GM12874 (cell line): ENCODE measurements around the gene CELSR1.

Experiments used
- TF ChIP-seq, protein P1 (sequence below): IDR thresholded peaks from 2 replicates; pipeline ENCODE4 v1.5.1; 2011; ENCODE audit warnings: low read depth, mild to moderate bottlenecking, control low read depth, low read length, moderate library complexity; ENCODE audit not compliant: insufficient read depth

The CELSR1 gene

GRCh38 chr22:46446799-46447198, 90.6 kb downstream of the CELSR1 start:
- TF ChIP-seq, protein P1, sequence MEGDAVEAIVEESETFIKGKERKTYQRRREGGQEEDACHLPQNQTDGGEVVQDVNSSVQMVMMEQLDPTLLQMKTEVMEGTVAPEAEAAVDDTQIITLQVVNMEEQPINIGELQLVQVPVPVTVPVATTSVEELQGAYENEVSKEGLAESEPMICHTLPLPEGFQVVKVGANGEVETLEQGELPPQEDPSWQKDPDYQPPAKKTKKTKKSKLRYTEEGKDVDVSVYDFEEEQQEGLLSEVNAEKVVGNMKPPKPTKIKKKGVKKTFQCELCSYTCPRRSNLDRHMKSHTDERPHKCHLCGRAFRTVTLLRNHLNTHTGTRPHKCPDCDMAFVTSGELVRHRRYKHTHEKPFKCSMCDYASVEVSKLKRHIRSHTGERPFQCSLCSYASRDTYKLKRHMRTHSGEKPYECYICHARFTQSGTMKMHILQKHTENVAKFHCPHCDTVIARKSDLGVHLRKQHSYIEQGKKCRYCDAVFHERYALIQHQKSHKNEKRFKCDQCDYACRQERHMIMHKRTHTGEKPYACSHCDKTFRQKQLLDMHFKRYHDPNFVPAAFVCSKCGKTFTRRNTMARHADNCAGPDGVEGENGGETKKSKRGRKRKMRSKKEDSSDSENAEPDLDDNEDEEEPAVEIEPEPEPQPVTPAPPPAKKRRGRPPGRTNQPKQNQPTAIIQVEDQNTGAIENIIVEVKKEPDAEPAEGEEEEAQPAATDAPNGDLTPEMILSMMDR: no peak

- TF ChIP-seq, protein P1: no peak
Measured at GRCh38 chr22:46445771-46446420, 91.5 kb downstream of the CELSR1 start.

DNA sequence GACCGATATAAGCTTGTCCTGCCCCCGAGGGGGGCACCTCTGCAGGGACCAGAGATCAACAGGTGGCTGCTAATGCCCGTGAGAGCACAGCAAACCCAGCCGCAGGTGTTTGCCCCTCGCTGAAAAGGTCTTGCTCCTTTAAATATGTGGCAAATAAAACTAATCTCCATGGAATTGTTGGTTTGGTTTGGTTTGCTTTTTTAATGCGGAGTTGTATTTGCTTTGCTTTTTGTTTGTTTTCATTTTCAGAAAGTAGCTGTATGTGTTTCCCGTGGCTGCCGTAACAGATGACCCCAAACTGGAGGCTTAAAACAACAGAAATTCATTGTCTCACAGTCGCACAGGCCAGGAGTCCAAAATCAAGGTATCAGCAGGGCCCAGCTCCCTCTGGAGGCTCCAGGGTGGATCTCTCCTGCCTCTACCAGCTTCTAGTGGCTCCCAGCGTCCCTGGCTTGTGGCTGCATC, 93.0 kb downstream of the CELSR1 start:
- TF ChIP-seq, protein P1: no peak

- TF ChIP-seq, protein P1: no peak
Measured at GRCh38 chr22:46443850-46444389, 93.5 kb downstream of the CELSR1 start.

- TF ChIP-seq, protein P1: no peak
Measured at GRCh38 chr22:46442217-46442853, 95.1 kb downstream of the CELSR1 start.

GRCh38 chr22:46439576-46440465, 97.6 kb downstream of the CELSR1 start:
- TF ChIP-seq, protein P1: no peak

- TF ChIP-seq, protein P1: no peak
Measured at GRCh38 chr22:46439111-46439510, 98.3 kb downstream of the CELSR1 start.
